Raji (cell line): ENCODE measurements around the gene MICAL1.

Experiments
- POLR2A ChIP-seq: IDR thresholded peaks from 2 replicates; pipeline ENCODE4 v1.6.1; 2011; ENCODE audit warnings: low read depth, low read length, control low read depth; ENCODE audit not compliant: insufficient read depth

The MICAL1 gene

DNA sequence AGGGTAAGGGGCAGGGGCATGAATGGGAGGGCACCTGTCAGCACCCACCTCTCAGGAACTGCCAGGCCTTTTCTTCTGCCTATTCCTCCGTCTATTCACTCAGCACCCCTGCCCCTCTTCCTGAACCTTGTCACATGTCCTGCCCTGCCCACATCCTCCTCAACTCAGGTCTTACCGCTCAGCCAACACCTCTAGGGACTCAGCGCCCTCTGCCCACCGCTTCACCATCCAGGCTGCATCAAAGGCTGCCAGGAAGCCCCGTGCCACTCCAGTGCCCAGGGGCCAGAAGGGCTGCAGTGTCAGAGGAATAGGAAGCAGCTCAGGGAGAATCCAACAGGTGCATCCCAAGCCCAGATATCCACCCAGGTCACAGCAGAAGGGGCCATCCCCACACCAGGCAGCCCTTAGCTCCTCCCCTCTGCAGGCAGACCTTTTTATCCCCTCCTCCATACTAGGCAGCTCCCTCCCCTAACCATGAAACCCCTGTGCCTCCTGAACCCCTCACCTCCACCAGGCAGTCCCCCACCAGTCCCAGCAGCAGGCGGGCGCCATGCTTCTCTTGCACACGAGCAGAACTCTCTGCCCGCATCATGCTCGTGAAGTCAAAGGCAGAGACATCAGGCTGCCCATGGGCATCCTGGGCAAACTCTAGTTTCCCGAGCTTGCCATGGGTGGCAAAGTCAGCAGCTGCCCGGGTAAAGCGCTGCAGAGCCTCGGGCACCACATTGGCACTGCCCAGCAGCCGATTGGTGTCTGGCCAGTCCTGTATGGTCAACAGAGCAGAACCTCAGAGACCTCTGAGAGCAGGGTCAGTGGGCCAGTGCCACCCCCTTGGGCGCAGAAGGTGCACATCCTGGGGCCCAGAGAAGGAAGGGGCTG is 5.5 kb downstream of the MICAL1 start:
- TF ChIP-seq POLR2A = 0 out of 2 replicates have a peak, but pooled peaks have one; percentile 7

DNA sequence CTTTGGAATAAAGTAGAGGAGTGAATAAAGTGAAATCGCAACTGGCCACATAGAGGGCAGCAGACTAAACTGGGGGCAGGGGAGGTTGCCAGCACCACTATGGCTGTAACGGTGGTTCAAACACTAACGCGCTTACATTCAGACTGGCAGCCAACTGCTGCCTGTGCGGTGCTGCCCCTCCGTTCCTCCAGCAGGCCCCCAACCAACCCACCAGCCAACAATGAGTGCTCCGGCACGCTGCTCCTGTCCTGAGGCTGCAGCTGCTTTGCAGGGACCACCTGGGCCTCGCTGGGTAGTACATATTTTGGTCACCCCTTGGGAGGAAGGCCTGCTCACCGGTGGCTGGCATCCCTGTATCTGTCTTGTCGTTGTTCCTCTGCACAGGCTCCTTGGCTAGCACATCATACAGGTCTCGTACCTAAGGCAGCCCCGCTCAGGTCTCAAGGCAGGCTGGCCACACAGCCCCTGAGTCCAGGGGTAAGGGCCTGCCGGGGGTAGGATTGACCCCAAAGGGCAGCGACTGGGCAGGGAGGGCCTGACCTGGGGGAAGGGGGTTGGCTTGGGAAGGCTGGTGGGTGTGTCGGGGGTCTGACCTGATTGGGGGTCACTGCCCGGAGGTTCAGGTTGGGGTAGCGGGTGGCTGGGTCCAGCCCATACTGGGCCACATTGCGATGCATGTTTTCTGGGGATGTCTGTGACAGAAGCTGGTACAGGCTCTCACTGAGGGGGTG is 6.3 kb downstream of the MICAL1 start:
- 0 out of 2 replicates have a peak, but pooled peaks have one; percentile 24 for TF ChIP-seq POLR2A

DNA sequence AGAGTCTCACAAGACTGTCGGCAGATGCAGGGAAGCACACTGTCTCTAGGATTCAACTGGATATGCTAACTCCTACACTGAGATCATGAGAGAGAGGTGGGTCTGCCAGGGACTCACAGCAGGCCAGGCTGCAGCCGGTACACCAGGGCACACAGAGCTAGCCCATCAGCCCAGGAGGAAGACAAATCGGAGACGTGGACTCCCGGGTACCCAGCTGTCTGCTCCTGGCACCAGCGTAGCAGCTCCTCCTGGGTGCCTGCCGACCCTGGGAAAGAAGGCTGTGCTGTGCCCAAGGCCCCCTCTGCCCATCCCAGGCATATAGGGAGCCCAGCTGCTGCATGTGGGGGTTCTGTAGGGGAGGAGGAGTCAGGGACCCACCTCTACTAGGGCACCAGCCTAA is 7.0 kb downstream of the MICAL1 start:
- no peak for TF ChIP-seq POLR2A

DNA sequence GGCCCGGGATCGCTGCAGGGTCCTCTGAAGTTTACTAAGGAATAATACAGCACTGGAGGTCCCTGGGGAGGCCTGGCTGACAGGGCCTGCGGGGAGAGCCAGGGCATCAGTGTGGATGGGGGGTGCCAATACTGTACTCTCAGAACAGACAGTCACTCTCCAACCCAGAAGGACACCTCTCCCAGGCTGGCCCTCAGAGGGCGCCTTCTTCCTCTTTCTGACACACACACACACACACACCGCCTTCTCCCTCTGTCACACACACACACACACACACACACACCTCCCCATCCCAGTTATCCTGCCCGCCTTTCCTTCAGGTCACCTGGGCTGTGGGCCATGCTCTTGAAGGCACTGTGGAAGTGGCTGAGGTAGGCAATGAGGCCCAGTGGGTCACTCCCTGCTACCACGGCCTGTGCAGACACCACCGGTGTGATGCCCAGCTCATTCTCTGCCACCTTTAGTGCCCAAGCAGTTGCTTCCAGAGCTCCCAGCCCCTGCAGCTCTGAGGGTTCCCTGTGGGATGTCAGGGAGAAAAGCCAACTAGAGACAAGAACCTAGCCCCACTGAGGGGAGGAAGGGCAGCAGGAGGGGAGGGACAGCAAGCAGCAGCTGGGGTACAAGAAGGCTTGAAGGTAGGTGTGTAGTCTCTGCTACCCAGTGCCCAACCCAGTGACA is 7.6 kb downstream of the MICAL1 start:
- TF ChIP-seq POLR2A = 0 out of 2 replicates have a peak, but pooled peaks have one; percentile 16

DNA sequence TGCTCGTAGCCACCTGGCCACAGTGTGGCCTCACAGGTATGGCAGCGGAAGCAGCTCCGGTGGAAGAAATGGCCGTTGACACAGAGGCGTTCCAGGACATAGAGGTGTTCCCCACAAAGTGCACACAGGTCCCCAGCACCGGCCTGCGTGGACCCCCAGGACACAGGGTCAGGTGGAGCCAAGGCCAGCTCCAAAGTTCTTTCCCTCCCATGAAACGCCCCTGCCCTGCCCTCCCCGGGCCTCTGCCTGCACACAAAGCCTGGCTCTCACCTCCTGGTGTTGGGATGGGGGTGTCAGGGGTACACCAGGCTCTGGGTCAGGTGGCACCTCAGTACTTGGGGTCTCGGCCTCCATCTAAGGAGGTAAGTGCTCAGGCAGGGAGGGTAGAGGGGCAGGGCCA is 8.5 kb downstream of the MICAL1 start:
- no peak for TF ChIP-seq POLR2A

DNA sequence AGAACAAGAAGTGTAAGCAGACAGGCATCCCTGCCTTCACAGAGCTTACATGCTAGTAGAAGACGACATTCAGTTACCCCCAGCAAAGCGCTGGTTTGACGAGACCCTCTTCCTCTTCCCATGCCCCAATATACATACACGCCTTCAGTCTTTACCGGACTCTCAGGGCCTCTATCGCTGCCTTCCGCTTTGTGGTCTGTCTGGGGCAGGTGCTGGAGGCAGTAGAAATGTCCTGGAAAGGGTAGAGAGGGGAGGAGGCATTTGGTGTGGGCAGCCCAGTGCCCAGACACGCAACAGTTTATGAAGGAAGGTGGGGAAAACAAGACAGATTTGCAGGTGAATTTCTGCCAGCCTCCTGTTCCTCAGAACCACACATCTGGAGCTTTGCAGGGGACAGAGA is 9.0 kb downstream of the MICAL1 start:
- no peak for TF ChIP-seq POLR2A

DNA sequence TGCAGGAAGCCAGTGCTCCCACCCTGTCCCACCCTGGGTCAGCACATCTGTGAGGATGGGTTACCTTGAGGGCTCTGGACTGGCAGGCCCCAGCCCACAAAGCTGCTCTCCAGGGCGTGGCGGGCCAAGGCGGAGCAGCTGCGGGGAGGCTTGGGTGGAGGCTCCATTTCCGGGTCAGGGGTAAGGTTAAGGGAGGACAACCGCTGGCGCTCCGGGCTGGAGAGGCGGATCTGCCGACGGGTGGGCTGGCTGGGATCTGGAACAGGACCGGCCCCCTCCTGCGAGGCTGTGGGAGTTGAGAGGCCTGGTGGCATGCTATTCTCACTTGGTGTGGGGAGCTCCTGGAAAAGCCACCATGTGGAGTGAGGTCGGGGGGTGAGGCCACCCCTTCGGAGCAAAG is 9.5 kb downstream of the MICAL1 start:
- no peak for TF ChIP-seq POLR2A

DNA sequence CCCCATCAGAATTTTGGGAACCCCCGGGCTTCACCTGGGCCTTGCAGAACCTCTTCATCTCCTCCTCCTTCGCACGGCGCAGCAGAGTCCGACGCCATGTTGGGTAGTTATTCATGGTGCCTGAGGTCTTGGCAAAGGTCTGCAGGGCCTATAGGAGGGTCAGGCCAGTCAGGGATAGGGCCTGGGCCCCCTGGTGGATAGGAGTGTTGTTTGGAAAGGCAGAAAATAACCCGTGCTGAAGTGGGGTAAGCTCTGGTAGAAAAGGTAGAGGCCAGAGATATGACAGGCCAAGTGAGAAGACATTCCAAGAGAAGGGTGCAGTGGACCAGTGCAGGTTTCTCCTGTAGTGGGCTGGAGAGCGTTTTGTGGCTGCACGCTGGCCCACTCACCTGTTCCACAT is 10.2 kb downstream of the MICAL1 start:
- no peak for TF ChIP-seq POLR2A

DNA sequence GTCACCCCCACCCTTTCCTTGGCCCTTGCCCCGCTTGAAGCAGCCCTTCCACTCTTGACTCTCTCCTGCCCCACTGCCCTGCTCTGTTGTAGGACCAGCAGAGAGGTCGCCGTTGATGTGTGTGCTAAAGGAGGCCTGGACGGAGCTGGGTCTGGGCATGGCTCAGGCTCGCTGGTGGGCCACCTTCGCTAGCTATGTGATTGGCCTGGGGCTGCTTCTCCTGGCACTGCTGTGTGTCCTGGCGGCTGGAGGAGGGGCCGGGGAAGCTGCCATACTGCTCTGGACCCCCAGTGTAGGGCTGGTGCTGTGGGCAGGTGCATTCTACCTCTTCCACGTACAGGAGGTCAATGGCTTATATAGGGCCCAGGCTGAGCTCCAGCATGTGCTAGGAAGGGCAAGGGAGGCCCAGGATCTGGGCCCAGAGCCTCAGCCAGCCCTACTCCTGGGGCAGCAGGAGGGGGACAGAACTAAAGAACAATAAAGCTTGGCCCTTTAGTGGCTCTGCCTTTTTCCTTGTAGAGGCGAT is 12.1 kb downstream of the MICAL1 start:
- TF ChIP-seq POLR2A = no peak

DNA sequence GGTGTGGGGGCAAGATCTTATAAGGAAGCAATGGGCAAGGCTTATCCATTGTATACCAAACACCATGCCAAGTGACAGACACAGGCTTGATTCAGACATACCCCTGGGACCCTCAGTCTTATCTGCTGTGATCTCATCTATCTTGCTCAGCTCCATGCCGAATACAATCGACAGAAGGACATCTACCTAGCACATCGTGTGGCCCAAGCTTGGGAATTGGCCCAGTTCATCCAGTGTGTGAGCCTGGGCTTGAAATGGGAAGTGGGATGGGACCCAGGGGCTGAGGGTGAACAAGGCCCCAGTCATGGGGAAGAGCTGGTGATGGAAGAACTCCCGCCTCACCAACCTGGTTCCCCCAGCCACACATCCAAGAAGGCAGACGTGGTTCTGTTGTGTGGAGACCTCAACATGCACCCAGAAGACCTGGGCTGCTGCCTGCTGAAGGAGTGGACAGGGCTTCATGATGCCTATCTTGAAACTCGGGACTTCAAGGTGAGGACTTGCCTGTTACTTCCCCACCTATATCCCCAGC is 13.1 kb downstream of the MICAL1 start:
- no peak for TF ChIP-seq POLR2A

DNA sequence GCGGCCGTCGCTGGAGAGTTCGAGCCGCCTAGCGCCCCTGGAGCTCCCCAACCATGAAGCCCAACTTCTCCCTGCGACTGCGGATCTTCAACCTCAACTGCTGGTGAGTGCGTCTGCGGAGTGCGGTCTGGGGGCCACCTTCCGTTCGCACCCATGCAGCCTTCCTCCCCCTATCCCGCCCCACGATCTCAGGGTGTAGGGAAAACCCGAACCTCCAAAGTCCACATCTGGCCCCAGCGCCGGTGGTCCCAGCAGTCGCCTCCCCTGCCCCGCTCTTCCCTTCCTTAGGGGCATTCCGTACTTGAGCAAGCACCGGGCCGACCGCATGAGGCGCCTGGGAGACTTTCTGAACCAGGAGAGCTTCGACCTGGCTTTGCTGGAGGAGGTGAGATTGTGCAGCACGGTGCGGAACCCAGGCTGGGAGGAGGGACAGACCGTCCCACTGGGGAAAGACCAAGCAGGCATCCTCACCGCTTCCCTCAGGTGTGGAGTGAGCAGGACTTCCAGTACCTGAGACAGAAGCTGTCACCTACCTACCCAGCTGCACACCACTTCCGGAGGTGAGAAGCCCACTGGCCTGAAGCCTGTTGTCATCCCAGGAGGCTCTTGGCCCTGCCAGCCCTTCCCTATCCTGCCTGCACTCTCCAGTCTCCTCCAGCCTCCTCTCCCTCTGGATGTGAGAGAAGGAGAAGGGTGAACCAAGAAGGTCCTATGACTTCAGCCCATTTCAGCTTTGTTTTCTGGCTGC is 14.3 kb downstream of the MICAL1 start:
- TF ChIP-seq POLR2A = no peak

DNA sequence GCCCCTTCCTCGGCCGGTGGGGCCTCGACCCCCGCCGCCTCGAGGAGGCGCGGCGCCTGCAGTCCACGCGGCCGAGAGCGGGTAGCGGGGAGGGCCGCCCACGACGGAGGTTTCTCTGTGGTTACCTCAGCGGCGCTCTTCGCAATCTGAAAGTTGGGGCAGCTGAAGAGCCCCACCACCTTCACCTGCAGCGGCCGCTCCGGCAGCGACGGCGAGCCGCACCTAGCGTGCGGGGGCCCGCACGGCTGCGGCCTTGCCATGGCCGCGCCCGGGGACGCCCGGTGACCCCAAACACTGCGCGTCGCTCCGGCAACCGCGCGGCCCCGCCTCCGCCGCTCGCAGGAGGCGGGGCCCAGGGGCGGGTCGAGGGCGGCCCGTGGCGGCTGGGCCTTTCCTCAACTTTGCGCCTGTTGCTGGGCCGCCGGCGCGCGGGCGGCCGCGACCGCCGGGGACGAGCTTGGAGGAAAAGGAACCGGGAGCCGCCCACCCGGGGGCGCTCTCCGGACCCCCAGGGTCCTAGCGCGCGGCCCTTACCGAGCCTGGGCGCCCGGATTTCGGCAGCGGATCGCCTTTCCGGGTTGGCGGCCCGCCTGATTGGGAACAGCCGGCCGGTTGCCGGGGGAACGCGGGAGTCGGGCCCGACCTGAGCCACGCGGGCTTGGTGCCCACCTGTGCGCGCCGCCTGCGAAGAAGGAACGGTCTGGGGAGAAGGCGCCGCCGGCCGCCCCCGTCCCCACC is 15.1 kb downstream of the MICAL1 start, which contains the start of the genes PPIL6 and SMPD2:
Gene PPIL6, minus strand, starts transcription at position 298 of the 738 bp plus-strand sequence. Its CDS starts 38 bp downstream, at position 260.
Gene SMPD2, plus strand, starts transcription at position 394 of the 738 bp plus-strand sequence. CDS start 398 bp downstream, outside the sequence.
- TF ChIP-seq POLR2A = no peak; the same call in 1 of the 2 replicates

DNA sequence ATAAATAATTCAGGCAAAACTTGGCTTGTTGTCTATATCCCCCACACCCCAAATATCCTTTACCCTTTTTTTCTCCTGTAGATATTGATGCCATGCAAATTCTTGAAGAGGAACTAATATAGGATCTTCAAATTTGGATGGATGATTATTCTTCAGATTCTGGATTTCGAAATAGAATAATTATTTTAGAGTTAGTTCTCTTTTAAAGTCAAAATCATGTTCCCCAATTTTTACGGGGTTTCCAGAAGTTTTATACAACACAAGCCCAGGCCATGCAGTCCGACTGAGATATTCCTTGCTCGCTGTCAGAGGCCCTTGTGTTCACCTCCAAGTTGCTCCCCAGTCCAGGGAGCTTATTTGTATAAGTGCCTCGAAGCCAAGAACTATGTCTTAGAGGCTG is 19.5 kb downstream of the MICAL1 start:
- TF ChIP-seq POLR2A = no peak
